ENCODE data around the gene UBE2G1.
A peak's percentile ranks its signal among the peaks of the same experiment; 100 is the strongest.

UBE2G1 gene, protein sequence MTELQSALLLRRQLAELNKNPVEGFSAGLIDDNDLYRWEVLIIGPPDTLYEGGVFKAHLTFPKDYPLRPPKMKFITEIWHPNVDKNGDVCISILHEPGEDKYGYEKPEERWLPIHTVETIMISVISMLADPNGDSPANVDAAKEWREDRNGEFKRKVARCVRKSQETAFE

DNA sequence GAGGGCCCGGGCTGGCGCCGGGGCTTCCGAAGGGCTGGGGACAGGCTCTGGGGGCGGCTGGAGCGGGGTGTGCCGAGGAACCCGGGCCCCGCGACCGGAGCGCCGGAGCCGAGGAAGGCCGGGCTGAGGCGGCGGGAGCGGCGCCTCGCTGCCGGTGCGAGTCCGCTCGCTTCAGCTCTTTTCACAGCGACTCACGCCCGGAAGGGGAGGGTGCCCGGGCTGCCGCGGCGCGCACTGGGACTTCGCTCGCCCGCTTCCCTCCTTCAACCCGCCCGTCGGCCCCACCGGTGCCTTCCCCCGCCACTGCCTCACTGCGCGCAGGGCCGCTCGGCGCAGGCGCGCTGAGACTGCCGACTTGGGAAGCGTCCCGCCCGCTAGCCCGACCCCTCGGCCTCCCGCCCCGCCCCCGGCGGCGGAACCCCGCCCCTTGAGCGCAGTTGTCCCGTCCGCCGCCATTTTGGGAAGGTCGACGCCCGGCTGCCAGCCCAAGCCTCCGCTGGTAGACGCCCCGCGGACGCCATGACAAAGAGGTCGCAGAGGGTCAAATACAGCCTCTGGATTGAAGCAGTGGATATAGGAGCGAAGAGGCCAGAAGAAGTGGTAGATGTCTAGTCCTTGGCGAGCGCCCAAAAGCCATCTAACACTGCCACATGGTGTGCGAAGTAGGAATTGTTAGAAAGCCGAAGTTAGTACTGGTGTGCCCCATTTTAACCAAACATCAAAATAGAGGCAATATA is at the start of gene UBE2G1:
TSS of gene UBE2G1 (minus strand) at position 349 of the 737 bp plus-strand sequence. CDS start 359 bp downstream, outside the sequence.
- TF ChIP-seq, protein P1, sequence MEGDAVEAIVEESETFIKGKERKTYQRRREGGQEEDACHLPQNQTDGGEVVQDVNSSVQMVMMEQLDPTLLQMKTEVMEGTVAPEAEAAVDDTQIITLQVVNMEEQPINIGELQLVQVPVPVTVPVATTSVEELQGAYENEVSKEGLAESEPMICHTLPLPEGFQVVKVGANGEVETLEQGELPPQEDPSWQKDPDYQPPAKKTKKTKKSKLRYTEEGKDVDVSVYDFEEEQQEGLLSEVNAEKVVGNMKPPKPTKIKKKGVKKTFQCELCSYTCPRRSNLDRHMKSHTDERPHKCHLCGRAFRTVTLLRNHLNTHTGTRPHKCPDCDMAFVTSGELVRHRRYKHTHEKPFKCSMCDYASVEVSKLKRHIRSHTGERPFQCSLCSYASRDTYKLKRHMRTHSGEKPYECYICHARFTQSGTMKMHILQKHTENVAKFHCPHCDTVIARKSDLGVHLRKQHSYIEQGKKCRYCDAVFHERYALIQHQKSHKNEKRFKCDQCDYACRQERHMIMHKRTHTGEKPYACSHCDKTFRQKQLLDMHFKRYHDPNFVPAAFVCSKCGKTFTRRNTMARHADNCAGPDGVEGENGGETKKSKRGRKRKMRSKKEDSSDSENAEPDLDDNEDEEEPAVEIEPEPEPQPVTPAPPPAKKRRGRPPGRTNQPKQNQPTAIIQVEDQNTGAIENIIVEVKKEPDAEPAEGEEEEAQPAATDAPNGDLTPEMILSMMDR (IDR thresholded peaks at IDR 0.05; ENCODE audit: low read depth, low read length), result peak; percentile 19
- H3K4me3 ChIP-seq (replicated peaks in 1 of 2; ENCODE audit: low read depth in 2 of 2, low read length in 2 of 2), result peak within 1 kb of the TSS; percentile 68 to 82
- DNase-seq (ENCODE audit: low read depth in 2 of 2), result peak; percentile 97 to 98

DNA sequence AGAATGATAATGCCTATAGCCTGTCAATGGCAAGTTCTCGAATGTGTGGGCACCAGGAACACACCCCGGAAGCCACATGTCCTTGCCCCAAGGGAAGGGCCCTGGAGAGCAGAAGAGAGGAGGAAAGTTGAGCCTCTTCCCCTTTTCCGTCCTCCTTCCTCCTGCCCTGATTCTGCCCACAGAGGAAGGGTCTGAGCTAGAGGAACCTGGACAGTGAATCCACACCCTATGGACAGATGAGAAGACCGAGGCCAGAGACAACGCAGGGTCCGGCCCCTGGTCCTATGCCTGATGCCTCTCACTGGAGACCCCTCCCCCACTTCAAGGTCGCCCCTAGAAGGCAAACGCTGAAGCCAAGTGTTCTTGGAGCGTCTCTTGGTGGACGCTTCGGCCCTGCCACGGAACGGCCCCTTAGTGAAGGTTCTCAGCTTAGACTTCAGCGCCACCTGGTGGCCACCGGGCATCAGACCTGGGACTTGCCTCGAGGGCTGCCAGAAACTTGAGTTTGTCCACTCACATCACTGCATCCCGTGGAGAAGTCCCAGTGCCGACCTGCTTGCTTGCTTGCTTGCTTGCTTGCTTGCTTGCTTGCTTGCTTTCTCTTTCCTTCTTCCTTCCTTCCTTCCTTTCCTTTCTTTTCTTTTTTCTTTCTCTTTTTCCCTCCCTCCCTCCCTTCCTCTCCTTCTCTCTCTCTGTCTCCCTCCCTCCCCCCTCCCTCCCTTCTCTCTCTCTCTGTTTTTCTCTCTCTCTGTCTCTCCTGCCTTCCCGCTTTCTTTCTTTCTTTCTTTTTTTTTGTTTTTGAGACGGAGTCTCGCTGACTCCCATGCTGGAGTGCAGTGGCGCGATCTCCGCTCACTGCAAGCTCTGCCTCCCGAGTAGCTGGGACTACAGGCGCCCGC is 46.7 kb upstream of the UBE2G1 start:
- DNase-seq (ENCODE audit: low read depth in 2 of 2), result peak; percentile 93
- H3K4me3 ChIP-seq (replicated peaks in 1 of 2; ENCODE audit: low read depth in 2 of 2, low read length in 2 of 2), result no peak overlapping the region
- TF ChIP-seq, protein P1 (IDR thresholded peaks at IDR 0.05; ENCODE audit: low read depth, low read length), result peak; percentile 88

DNA sequence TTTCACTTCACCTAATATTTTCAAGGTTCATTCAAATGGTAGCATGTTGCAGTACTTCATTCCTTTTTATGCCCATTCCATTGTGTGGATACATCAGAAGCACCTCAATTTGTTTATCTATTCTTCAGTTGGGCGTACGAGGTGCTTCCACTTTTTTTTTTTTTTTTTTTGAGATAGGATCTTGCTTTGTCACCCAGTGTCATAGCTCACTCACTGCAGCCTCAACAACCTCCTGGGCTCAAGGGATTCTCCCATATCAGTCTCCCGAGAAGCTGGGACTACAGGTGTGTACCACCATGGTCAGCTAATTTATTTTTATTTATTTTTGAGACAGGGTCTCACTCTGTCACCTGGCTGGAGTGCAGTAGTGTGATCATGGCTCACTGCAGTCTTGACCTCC is 44.7 kb upstream of the UBE2G1 start:
- no peak for DNase-seq (ENCODE audit: low read depth in 2 of 2)
- H3K4me3 ChIP-seq (replicated peaks in 1 of 2; ENCODE audit: low read depth in 2 of 2, low read length in 2 of 2), result no peak overlapping the region
- TF ChIP-seq, protein P1 (IDR thresholded peaks at IDR 0.05; ENCODE audit: low read depth, low read length), result no peak

DNA sequence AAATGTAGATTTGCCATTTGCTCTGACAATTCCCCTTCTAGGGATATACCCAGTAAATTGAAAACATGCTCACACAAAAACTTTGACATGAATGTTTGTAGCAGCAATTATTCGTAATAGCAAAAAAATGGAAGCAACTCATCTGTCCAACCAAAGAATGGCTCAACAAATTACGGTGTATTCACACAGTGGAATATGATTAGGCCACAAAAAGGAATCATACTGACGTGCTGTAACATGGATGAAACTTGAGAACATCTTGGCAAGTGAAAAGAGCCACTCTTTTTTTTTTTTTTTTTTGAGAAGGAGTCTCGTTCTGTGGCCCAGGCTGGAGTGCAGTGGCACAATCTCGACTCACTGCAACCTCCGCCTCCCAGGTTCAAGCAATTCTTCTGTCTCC is 43.2 kb upstream of the UBE2G1 start:
- no peak overlapping the region for H3K4me3 ChIP-seq (replicated peaks in 1 of 2; ENCODE audit: low read depth in 2 of 2, low read length in 2 of 2)
- peak in 1 of 2 donors; percentile 11 for DNase-seq (ENCODE audit: low read depth in 2 of 2)
- TF ChIP-seq, protein P1 (IDR thresholded peaks at IDR 0.05; ENCODE audit: low read depth, low read length), result no peak

DNA sequence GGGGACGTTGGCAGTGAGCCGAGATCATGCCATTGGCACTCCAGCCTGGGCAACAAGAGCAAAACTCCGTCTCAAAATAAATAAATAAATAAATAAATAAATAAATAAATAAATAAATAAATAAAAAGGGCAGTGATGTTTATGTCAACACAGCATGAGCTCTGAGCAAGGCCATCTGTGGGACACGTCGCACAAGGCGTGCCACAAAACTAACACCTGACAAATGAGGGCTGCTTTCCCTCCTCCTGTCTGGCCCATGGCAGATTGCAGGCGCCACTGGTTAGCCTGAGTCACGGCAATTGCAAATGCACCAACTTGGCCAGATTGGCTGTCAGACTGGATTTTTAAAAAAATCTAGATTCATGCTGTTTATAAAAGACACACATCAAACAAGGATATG is 41.4 kb upstream of the UBE2G1 start:
- H3K4me3 ChIP-seq (replicated peaks in 1 of 2; ENCODE audit: low read depth in 2 of 2, low read length in 2 of 2), result no peak overlapping the region
- DNase-seq (ENCODE audit: low read depth in 2 of 2), result no peak
- TF ChIP-seq, protein P1 (IDR thresholded peaks at IDR 0.05; ENCODE audit: low read depth, low read length), result no peak

DNA sequence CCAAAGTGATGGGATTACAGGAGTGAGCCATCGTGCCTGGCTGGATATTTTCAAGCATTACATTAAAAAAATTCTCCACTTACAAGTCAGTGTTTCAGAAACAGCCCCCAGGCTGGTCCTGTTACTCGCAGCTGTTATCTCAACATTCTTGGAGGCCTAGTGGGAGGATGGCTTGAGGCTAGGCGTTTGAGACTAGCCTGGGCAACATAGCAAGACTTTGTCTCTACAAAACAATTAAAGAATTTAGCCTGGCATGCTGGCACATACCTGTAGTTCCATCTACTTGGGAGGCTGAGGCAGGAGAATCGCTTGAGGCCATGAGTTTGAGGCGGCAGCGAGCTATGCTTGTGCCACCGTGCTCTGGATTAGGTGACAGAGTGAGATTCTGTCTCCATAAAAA is 40.7 kb upstream of the UBE2G1 start:
- TF ChIP-seq, protein P1 (IDR thresholded peaks at IDR 0.05; ENCODE audit: low read depth, low read length), result no peak

More for the DNA sequence above, 40.7 kb upstream of the UBE2G1 start:
- no peak overlapping the region for H3K4me3 ChIP-seq (replicated peaks in 1 of 2; ENCODE audit: low read depth in 2 of 2, low read length in 2 of 2)
- peak in 1 of 2 donors; percentile 15 for DNase-seq (ENCODE audit: low read depth in 2 of 2)
